Natural killer cell (primary cell): ENCODE data around the gene TMEM170B. TPM values are rescaled to one million over a fixed set of nuclear protein-coding genes. Genes with fewer than 3 reads are reported as not detected.
A peak's percentile ranks its signal among the peaks of the same experiment; 100 is the strongest.

Source experiments
- ATAC-seq, 3 donors: fragments of 150-1000 bp in 2 of 3; fragments of 200-7000 bp in 1 of 3; cut with Tn5 transposase; 1 replicate in 1 of 3; 2 replicates in 2 of 3; pipeline ENCODE4 v1.10.0; 2021; ENCODE audit warnings: mild to moderate bottlenecking in 2 of 3, moderate library complexity in 2 of 3
- DNase-seq, 2 donors: peaks; one replicate each; pipeline versions ENCODE4 v3.0.0 to v3.0.0-alpha.2; 2013 to 2021; ENCODE audit warnings: mixed read lengths in 1 of 2
- H3K27ac ChIP-seq: one replicate; pipeline ENCODE4 v1.5.1; 2013; ENCODE audit warnings: mild to moderate bottlenecking, low read length
- H3K27me3 ChIP-seq: one replicate; pipeline ENCODE4 v1.6.1; 2013; ENCODE audit warnings: low read length; ENCODE audit not compliant: control insufficient read depth, insufficient read depth
- H3K36me3 ChIP-seq: one replicate; pipeline ENCODE4 v1.6.1; 2013; ENCODE audit warnings: low read length; ENCODE audit not compliant: control insufficient read depth, insufficient read depth
- H3K4me1 ChIP-seq: one replicate; pipeline ENCODE4 v1.6.1; 2013; ENCODE audit warnings: low read length; ENCODE audit not compliant: control insufficient read depth, insufficient read depth
- H3K4me3 ChIP-seq: one replicate; pipeline ENCODE4 v1.5.1; 2013; ENCODE audit warnings: low read length
- H3K9me3 ChIP-seq: one replicate; pipeline ENCODE4 v1.6.1; 2013; ENCODE audit warnings: low read length; ENCODE audit not compliant: control insufficient read depth, insufficient read depth
- H3K27ac Mint-ChIP-seq, 2 donors: one replicate each; pipeline ENCODE4 v1.8.0; 2022; ENCODE audit warnings: mild to moderate bottlenecking in 2 of 2, mixed read lengths in 2 of 2, moderate library complexity in 1 of 2
- H3K27me3 Mint-ChIP-seq, 2 donors: one replicate each; pipeline ENCODE4 v1.8.0; 2022; ENCODE audit warnings: low read depth in 2 of 2, mixed read lengths in 2 of 2
- H3K36me3 Mint-ChIP-seq: one replicate; pipeline ENCODE4 v1.8.0; 2022; ENCODE audit warnings: mixed read lengths
- H3K4me1 Mint-ChIP-seq, 2 donors: one replicate each; pipeline ENCODE4 v1.8.0; 2022; ENCODE audit warnings: mixed read lengths in 2 of 2
- H3K4me3 Mint-ChIP-seq: one replicate; pipeline ENCODE4 v1.8.0; 2022; ENCODE audit warnings: mild to moderate bottlenecking, moderate library complexity, mixed read lengths
- H3K9me3 Mint-ChIP-seq, 2 donors: one replicate each; pipeline ENCODE4 v1.8.0; 2022; ENCODE audit warnings: mixed read lengths in 2 of 2
- CTCF ChIP-seq: fragments of 200-600 bp; IDR thresholded peaks from one replicate; pipeline ENCODE4 v1.8.0; 2022; ENCODE audit warnings: antibody characterized with exemption
- WGBS: methylation state at CpG from one replicate; pipeline ENCODE4 v1.1.7; 2013; ENCODE audit warnings: missing lambda C conversion rate; ENCODE audit not compliant: insufficient coverage; 5-methylcytosine and 5-hydroxymethylcytosine counted together
- intact Hi-C: fragments of 100-400 bp; cut with micrococcal nuclease; formaldehyde crosslinking; loops from one replicate; pipeline ENCODE4 v1.14.2; 2022
- total RNA-seq, 4 donors: library from RNA; stranded (reverse); fragments of 120-200 nt in 1 of 4; gene quantifications; one replicate each; pipeline versions ENCODE4 v1.2.3 to v1.2.4, GENCODE V29; 2013 to 2022

The TMEM170B gene
- total RNA-seq, 3 donors from 2014 or later (not counting 1 experiment from before 2014, with no cell fraction given) = 1.8 to 3.6 (median 2.5) TPM

GRCh38 chr6:11593096-11593495 is 55.5 kb downstream of the TMEM170B start:
- no peak for ATAC-seq
- no peak for TF ChIP-seq CTCF
- Histone ChIP-seq H3K36me3 (no peaks in the 10 kb centered on the region), H3K4me1 (no peaks in the 10 kb centered on the region), H3K27ac (no peak overlapping the region), H3K4me3 (no peak overlapping the region), H3K27me3 (no peaks in the 10 kb centered on the region), H3K9me3 (no peaks in the 10 kb centered on the region)
- Mint-ChIP-seq H3K36me3 (no peaks in the 10 kb centered on the region), H3K4me1 (no peaks in the 10 kb centered on the region), H3K27me3 (no peaks in the 10 kb centered on the region), H3K9me3 (no peaks in the 10 kb centered on the region), H3K27ac (no peak overlapping the region), H3K4me3 (no peak overlapping the region)
- no peak for DNase-seq
- intact Hi-C loops = no loop called here
- 95% methylated on average over 9 of the region's 9 CpGs for WGBS

GRCh38 chr6:11595903-11596302 is 58.4 kb downstream of the TMEM170B start:
- no peak for TF ChIP-seq CTCF
- H3K27ac Mint-ChIP-seq = no peak overlapping the region

GRCh38 chr6:11596640-11597237 is 59.2 kb downstream of the TMEM170B start:
- H3K27ac ChIP-seq = no peak overlapping the region
- H3K4me3 Mint-ChIP-seq = no peak overlapping the region
- H3K4me1 Mint-ChIP-seq = no peaks in the 10 kb centered on the region
- no peak for TF ChIP-seq CTCF
- no peak overlapping the region for H3K4me3 ChIP-seq
- no peaks in the 10 kb centered on the region for H3K36me3 ChIP-seq
- DNase-seq (no peak), ATAC-seq (no peak)
- H3K9me3 Mint-ChIP-seq = no peaks in the 10 kb centered on the region
- H3K4me1 ChIP-seq = no peaks in the 10 kb centered on the region
- no peaks in the 10 kb centered on the region for H3K36me3 Mint-ChIP-seq
- H3K27me3 ChIP-seq = no peaks in the 10 kb centered on the region
- H3K27me3 Mint-ChIP-seq = peaks cover 0 to 5% of the 10 kb centered on the region in 2 donors
- 93% methylated on average over 3 of the region's 8 CpGs for WGBS
- H3K9me3 ChIP-seq = no peaks in the 10 kb centered on the region
- intact Hi-C loops = no loop called here
- H3K27ac Mint-ChIP-seq = no peak overlapping the region

More at GRCh38 chr6:11595903-11596302, 58.4 kb downstream of the TMEM170B start:
- 61% methylated on average over 4 of the region's 4 CpGs for WGBS
- H3K36me3 ChIP-seq = no peaks in the 10 kb centered on the region
- ATAC-seq (no peak), DNase-seq (no peak)
- peaks cover 0 to 2% of the 10 kb centered on the region in 2 donors for H3K27me3 Mint-ChIP-seq
- H3K36me3 Mint-ChIP-seq = no peaks in the 10 kb centered on the region
- no peak overlapping the region for H3K27ac ChIP-seq
- H3K4me1 Mint-ChIP-seq = no peaks in the 10 kb centered on the region
- no peaks in the 10 kb centered on the region for H3K27me3 ChIP-seq
- H3K4me3 ChIP-seq = no peak overlapping the region
- H3K9me3 ChIP-seq = no peaks in the 10 kb centered on the region
- no peaks in the 10 kb centered on the region for H3K4me1 ChIP-seq
- no peak overlapping the region for H3K4me3 Mint-ChIP-seq
- intact Hi-C loops = no loop called here
- H3K9me3 Mint-ChIP-seq = no peaks in the 10 kb centered on the region

GRCh38 chr6:11598687-11599086 is 61.1 kb downstream of the TMEM170B start:
- no peaks in the 10 kb centered on the region for H3K36me3 ChIP-seq
- Mint-ChIP-seq H3K4me3 (no peak overlapping the region), H3K9me3 (no peaks in the 10 kb centered on the region), H3K4me1 (no peaks in the 10 kb centered on the region), H3K27ac (no peak overlapping the region), H3K27me3 (peaks cover 8% of the 10 kb centered on the region in 2 donors), H3K36me3 (no peaks in the 10 kb centered on the region)
- DNase-seq = no peak
- intact Hi-C loops = no loop called here
- ATAC-seq = peak in 1 of 3 donors; percentile 10
- no peaks in the 10 kb centered on the region for H3K4me1 ChIP-seq
- no peaks in the 10 kb centered on the region for H3K27me3 ChIP-seq
- TF ChIP-seq CTCF = no peak
- WGBS = 93% methylated on average over 8 of the region's 8 CpGs
- H3K27ac ChIP-seq = no peak overlapping the region
- no peak overlapping the region for H3K4me3 ChIP-seq
- H3K9me3 ChIP-seq = no peaks in the 10 kb centered on the region
